K562 (cell line): ENCODE results near the gene HIPK2. TPM values are rescaled to one million over a fixed set of nuclear protein-coding genes. Genes with fewer than 3 reads are reported as not detected.

Source experiments
- BCL6 ChIP-seq: fragments of 250-450 bp; sonication (Bioruptor Pico); IDR thresholded peaks from 2 replicates; pipeline ENCODE4 v1.4.0; 2020
- CHD2 ChIP-seq: IDR thresholded peaks from 2 replicates; pipeline ENCODE4 v1.6.1; 2011; ENCODE audit warnings: low read depth, low read length
- FOXJ3 ChIP-seq: sonication (generic); formaldehyde crosslinking; IDR thresholded peaks from 2 replicates; pipeline ENCODE4 v1.4.0; 2020; ENCODE audit warnings: mild to moderate bottlenecking, missing genetic modification reagents
- HDAC1 ChIP-seq, 2 experiments: fragments of 450-650 bp; IDR thresholded peaks; 2 replicates each; pipeline ENCODE4 v1.6.1; 2016 to 2017; ENCODE audit warnings: inconsistent platforms in 1 of 2, mild to moderate bottlenecking in 1 of 2, moderate library complexity in 1 of 2
- KLF10 ChIP-seq: fragments of 250-450 bp; sonication (Bioruptor Pico); IDR thresholded peaks from 2 replicates; pipeline ENCODE4 v1.6.1; 2021; ENCODE audit warnings: matching md5 sums
- KLF6 ChIP-seq: fragments of 250-450 bp; sonication (Bioruptor Pico); IDR thresholded peaks from 2 replicates; pipeline ENCODE4 v1.4.0; 2020; ENCODE audit warnings: mild to moderate bottlenecking, moderate library complexity, borderline replicate concordance
- L3MBTL2 ChIP-seq: fragments of 450-650 bp; IDR thresholded peaks from 2 replicates; pipeline ENCODE4 v1.6.1; 2016; ENCODE audit warnings: mild to moderate bottlenecking, moderate library complexity
- MLLT1 ChIP-seq, 2 experiments: fragments of 450-650 bp; IDR thresholded peaks; 2 replicates each; pipeline ENCODE4 v1.6.1; 2016
- PBX2 ChIP-seq, 2 experiments: IDR thresholded peaks in 1 of 2; conservative IDR thresholded peaks in 1 of 2; 2 replicates each; pipeline ENCODE4 v1.6.1; 2016; ENCODE audit warnings: low read depth in 2 of 2, mild to moderate bottlenecking in 1 of 2, missing compliant biosample characterization in 1 of 2, missing genetic modification characterization in 1 of 2, moderate library complexity in 1 of 2
- PTBP1 ChIP-seq: fragments of 200-400 bp; formaldehyde crosslinking; IDR thresholded peaks from 2 replicates; pipeline ENCODE4 v1.6.1; 2017; ENCODE audit warnings: low read depth, low read length
- SMC3 ChIP-seq: conservative IDR thresholded peaks from 2 replicates; pipeline ENCODE4 v1.6.1; 2011; ENCODE audit warnings: low read depth, low read length, improper control_type of control experiment; ENCODE audit not compliant: insufficient read depth
- STAT5A ChIP-seq: IDR thresholded peaks from 2 replicates; pipeline ENCODE4 v1.6.1; 2012; ENCODE audit warnings: low read length, inconsistent platforms, borderline replicate concordance
- TEAD4 ChIP-seq, 2 experiments: sonication (generic) in 1 of 2; formaldehyde crosslinking in 1 of 2; IDR thresholded peaks; 2 replicates each; pipeline versions ENCODE4 v1.6.1 to v1.8.0; 2012 to 2022; ENCODE audit warnings: borderline replicate concordance in 1 of 2, inconsistent platforms in 1 of 2, low read length in 1 of 2, mild to moderate bottlenecking in 1 of 2, missing genetic modification reagents in 1 of 2
- ZFP30 ChIP-seq: fragments of 250-450 bp; sonication (Bioruptor Pico); IDR thresholded peaks from 2 replicates; pipeline ENCODE4 v1.8.0; 2022; ENCODE audit warnings: moderate library complexity, mild to moderate bottlenecking, inconsistent platforms, borderline replicate concordance
- ZNF3 ChIP-seq: fragments of 250-450 bp; sonication (Bioruptor Pico); IDR thresholded peaks from 2 replicates; pipeline ENCODE4 v1.5.0; 2021; ENCODE audit warnings: mild to moderate bottlenecking, moderate library complexity
- polyA plus RNA-seq, 8 experiments: library from polyadenylated mRNA; depleted of rRNA in 4 of 8; stranded (reverse) in 5 of 8; unstranded in 3 of 8; fragments of >200 nt; fragmentation: Nextera tagmentation in 2 of 8; fragmentation: Illumina TruSeq in 1 of 8; extraction: Ambion mirVana in 2 of 8; extraction: Trizol in 1 of 8; gene quantifications; 2 replicates each; pipeline versions ENCODE4 v1.2.1 to v1.2.3, GENCODE V29; 2011 to 2014; ENCODE audit warnings: inconsistent platforms in 1 of 8, missing spikeins in 1 of 8
- total RNA-seq, 7 experiments: library from RNA; depleted of rRNA in 6 of 7; stranded (reverse); fragments of >200 nt in 6 of 7; fragmentation: Illumina TruSeq in 2 of 7; extraction: Trizol in 2 of 7; gene quantifications; 2 replicates each; pipeline versions ENCODE4 v1.2.1 to v1.2.3, GENCODE V29; 2011 to 2021; ENCODE audit warnings: low replicate concordance in 1 of 7
- TF ChIP-seq, protein P1 (sequence below), 2 experiments: fragments of 250-450 bp in 1 of 2; fragments of 450-650 bp in 1 of 2; sonication (Bioruptor Pico) in 1 of 2; IDR thresholded peaks; 2 replicates each; pipeline versions ENCODE4 v1.6.1 to v1.8.0; 2016 to 2021; ENCODE audit warnings: mild to moderate bottlenecking in 2 of 2, moderate library complexity in 2 of 2, missing compliant biosample characterization in 1 of 2, missing genetic modification characterization in 1 of 2
- TF ChIP-seq, protein P2 (sequence below): fragments of 150-350 bp; conservative IDR thresholded peaks from 2 replicates; pipeline ENCODE4 v1.6.1; 2014; ENCODE audit warnings: low read length
- TF ChIP-seq, protein P3 (sequence below): fragments of 450-650 bp; IDR thresholded peaks from 2 replicates; pipeline ENCODE4 v1.6.1; 2017; ENCODE audit warnings: antibody characterized with exemption

HIPK2 gene
- total and polyA plus RNA-seq, 9 of the 15 experiments (the other 6 are each of a cell fraction or from before 2014, with no cell fraction given) = 0.69 to 19.8 (median 5.1) TPM

DNA sequence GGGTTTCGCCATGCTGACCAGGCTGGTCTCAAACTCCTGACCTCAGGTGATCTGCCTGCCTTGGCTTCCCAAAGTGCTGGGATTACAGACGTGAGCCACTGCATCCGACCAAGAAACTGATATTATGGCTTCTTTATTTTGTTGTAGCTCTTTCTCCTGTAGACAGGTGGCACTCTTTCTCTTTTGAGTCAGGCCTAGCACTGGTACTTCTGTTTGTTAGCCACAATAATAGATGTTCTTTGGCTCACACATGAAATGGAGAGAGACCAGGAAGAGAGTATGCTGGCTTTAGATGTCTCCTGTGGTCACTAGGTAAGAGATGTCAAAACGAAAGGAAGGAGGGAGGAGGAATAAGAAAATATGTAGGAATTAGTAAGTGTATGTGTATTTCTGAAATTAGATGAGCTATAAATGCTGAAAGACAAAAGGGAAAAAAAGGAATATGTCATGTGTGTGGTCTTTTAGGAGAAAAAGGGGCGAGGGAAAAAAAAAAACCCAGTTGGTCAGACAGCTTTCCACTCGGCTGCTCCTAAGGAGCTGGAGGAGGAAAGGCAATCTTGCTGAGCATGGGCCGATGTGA is 175.6 kb downstream of the HIPK2 start (continued):
- TF ChIP-seq MLLT1 (IDR thresholded peaks at IDR 0.05) = 0 out of 4 replicates have a peak, but pooled peaks of 1 of the 2 experiments have one; percentile 46
- no peak for TF ChIP-seq ZNF3 (CRISPR knock-in tag)
- TF ChIP-seq PTBP1 = no peak
- no peak for TF ChIP-seq TEAD4 (IDR thresholded peaks at IDR 0.05; ENCODE audit: low read length)
- TF ChIP-seq TEAD4 (CRISPR knock-in tag; IDR thresholded peaks at IDR 0.05; ENCODE audit: borderline replicate concordance) = no peak
- TF ChIP-seq CHD2 = no peak
- no peak for TF ChIP-seq STAT5A
- no peak for TF ChIP-seq L3MBTL2
- 0 out of 4 replicates have a peak, but pooled peaks of 1 of the 2 experiments have one; percentile 26 for TF ChIP-seq HDAC1 (IDR thresholded peaks at IDR 0.05)
- no peak for TF ChIP-seq KLF10 (CRISPR knock-in tag)
- TF ChIP-seq BCL6 = no peak
- TF ChIP-seq, protein P1, sequence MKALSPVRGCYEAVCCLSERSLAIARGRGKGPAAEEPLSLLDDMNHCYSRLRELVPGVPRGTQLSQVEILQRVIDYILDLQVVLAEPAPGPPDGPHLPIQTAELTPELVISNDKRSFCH (CRISPR knock-in tag; IDR thresholded peaks at IDR 0.05) = no peak
- TF ChIP-seq, protein P1 (tag; IDR thresholded peaks at IDR 0.05) = no peak
- TF ChIP-seq ZFP30 = no peak
- TF ChIP-seq KLF6 (CRISPR knock-in tag) = no peak
- no peak for TF ChIP-seq FOXJ3 (CRISPR knock-in tag)
- TF ChIP-seq SMC3 = peak; percentile 77
- TF ChIP-seq, protein P2, sequence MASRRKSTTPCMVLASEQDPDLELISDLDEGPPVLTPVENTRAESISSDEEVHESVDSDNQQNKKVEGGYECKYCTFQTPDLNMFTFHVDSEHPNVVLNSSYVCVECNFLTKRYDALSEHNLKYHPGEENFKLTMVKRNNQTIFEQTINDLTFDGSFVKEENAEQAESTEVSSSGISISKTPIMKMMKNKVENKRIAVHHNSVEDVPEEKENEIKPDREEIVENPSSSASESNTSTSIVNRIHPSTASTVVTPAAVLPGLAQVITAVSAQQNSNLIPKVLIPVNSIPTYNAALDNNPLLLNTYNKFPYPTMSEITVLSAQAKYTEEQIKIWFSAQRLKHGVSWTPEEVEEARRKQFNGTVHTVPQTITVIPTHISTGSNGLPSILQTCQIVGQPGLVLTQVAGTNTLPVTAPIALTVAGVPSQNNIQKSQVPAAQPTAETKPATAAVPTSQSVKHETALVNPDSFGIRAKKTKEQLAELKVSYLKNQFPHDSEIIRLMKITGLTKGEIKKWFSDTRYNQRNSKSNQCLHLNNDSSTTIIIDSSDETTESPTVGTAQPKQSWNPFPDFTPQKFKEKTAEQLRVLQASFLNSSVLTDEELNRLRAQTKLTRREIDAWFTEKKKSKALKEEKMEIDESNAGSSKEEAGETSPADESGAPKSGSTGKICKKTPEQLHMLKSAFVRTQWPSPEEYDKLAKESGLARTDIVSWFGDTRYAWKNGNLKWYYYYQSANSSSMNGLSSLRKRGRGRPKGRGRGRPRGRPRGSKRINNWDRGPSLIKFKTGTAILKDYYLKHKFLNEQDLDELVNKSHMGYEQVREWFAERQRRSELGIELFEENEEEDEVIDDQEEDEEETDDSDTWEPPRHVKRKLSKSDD = no peak
- no peak for TF ChIP-seq PBX2 (CRISPR knock-in tag; IDR thresholded peaks at IDR 0.05; ENCODE audit: low read depth)
- TF ChIP-seq PBX2 (tag; conservative IDR thresholded peaks at IDR 0.05; ENCODE audit: low read depth) = no peak
- TF ChIP-seq, protein P3, sequence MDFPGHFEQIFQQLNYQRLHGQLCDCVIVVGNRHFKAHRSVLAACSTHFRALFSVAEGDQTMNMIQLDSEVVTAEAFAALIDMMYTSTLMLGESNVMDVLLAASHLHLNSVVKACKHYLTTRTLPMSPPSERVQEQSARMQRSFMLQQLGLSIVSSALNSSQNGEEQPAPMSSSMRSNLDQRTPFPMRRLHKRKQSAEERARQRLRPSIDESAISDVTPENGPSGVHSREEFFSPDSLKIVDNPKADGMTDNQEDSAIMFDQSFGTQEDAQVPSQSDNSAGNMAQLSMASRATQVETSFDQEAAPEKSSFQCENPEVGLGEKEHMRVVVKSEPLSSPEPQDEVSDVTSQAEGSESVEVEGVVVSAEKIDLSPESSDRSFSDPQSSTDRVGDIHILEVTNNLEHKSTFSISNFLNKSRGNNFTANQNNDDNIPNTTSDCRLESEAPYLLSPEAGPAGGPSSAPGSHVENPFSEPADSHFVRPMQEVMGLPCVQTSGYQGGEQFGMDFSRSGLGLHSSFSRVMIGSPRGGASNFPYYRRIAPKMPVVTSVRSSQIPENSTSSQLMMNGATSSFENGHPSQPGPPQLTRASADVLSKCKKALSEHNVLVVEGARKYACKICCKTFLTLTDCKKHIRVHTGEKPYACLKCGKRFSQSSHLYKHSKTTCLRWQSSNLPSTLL = no peak
